ENCODE results near the gene FPR3.

The FPR3 gene

DNA sequence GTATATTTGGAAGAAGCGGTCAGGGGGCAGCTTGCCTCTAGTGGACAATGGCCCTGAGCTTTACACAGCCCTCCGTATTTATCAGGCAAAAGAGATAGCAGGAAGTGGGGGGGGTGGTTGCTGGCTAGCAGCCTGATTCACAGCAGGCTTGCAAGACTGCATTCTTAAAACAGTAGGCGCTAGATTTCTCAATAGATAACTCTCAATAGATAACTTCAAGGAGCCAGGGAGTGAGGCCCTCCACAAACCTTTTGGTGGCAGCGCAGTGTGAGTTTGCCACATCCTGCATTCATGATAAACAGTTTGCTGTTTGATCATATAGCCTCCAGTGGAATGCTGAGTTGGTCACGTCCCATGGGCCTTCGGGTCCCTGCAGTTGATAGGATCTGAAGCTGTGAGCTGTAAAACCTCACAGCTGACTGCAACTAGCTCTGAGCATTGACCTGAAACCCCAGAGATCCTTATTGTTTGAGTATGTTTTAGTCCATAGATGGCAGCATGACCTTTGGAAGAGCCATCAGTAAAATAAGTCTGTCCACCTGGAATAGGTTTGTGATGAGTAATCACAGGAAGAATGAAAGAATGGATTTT, 12.2 kb downstream of the FPR3 start:
- peak; percentile 60 to 84 (median 82) for DNase-seq

- DNase-seq: peak in 1 of 4 experiments; percentile 22
These were observed 13.0 kb downstream of the FPR3 start for GRCh38 chr19:51807925-51808324.

GRCh38 chr19:51808333-51808986, 13.5 kb downstream of the FPR3 start:
- DNase-seq: peak in 1 of 4 experiments; percentile 26

GRCh38 chr19:51809787-51810186, 14.8 kb downstream of the FPR3 start:
- DNase-seq: peak in 3 of 4 experiments; percentile 50 to 64 (median 63)

DNA sequence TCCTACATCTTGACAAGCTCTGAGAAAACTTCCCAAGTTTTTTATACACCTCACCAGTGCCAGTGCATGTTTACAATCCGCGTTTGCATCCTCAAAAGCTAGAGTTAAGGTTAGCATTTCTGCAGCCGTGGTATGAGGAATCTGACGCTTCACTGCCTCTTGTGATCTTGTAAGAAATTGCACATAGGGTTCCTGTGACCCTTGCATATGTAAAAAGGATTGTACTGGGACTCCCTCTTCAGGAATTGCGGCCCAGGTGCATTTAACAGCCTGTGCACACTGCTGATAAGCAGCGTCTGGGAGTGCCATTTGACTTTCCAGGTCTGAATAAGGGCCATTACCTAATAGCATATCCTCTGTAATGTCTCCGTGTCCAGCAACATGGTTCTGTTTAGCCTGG, 15.3 kb downstream of the FPR3 start:
- peak in 3 of 4 experiments; percentile 70 to 77 (median 74) for DNase-seq

GRCh38 chr19:51811344-51811743, 16.4 kb downstream of the FPR3 start:
- DNase-seq: peak; percentile 92 to 98 (median 95)

DNA sequence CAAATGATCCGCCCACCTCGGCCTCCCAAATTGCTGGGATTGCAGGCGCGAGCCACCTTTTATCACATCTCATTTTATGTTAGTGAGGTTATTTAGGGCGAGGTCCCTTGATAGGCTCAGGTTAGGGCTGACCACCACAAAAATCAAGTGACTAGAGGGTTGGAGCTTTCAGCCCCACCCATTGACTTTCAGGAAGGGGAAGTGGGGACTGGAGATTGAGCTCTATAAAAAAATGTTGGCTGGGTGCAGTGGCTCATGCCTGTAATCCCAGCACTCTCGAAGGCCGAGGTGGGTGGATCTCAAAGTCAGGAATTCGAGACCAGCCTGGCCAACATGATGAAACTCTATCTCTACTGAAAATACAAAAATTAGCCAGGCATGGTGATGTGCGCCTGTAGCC, 20.1 kb downstream of the FPR3 start:
- DNase-seq: peak; percentile 57 to 76 (median 72)

DNA sequence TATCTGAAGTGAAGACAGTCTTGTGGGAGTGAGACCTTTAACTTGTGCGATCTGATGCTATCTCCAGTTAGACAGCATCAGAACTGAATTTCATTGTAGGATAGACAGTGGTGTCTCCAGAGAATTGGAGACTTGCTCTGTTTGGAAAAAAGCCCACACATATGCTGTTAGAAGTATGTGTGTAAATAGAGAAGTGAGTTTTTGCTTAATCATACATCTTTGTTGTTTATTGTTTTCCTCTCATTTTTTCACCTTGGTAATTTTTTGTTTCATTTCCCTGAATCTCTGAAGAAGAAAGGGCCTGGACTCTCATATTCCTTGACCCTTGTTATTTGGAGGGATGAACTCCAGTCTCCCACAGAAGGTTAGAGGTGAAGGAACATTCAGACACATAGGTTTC, 21.8 kb downstream of the FPR3 start:
- DNase-seq: peak in 3 of 4 experiments; percentile 20 to 78 (median 77)

DNA sequence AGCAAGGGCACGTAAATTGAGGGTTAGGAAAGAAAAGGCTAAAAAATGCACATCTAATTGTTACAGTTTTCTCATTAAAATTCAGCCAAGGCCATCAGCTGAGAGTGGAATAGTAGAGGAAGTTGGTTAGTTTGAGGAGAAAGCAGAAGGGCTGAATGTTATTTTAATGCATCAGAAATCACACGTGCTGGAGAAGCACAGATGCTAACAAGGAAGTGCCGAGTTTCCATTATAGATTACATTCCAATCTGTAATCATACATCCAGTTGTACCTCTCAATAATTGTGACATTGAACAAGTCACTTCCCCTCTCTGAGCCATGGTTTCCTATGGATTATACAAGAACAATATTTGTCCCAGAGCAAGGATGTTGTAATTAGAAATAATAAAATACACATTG, 25.1 kb downstream of the FPR3 start:
- peak; percentile 50 to 85 (median 68) for DNase-seq

DNA sequence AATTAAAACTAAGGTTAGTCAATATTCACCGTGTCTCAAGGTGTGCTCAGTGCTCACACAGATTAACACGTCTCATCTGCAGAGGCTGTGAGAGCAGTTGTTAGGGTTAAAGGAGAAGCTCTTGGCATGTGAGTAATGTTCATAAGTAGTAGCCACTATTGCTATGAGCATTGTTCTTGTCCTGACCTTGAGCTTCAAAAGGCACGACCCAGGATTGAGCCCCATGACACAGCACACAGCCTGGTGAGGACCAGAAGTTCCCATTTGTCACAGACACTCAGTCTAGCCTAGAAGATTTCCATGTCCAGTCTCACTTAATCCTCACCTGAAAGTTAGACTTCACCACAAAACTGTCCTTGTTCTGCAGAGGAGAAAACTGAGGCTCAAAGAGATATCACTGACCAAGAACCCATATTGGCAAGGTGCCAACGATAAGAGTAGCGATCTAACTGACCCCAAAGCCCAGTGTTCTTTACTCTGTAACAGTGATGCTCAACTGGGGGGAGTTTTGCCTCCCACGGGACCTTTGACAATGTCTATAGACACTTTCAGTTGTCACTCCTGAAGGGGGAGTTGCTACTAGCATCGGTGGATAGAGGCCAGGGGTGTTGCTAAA, 26.0 kb downstream of the FPR3 start:
- peak; percentile 48 to 76 (median 65) for DNase-seq

GRCh38 chr19:51821456-51821855, 26.5 kb downstream of the FPR3 start:
- DNase-seq: peak in 2 of 4 experiments; percentile 47 to 51

- peak in 3 of 4 experiments; percentile 39 to 58 (median 46) for DNase-seq
These were observed 27.0 kb downstream of the FPR3 start for GRCh38 chr19:51821921-51822320.

DNA sequence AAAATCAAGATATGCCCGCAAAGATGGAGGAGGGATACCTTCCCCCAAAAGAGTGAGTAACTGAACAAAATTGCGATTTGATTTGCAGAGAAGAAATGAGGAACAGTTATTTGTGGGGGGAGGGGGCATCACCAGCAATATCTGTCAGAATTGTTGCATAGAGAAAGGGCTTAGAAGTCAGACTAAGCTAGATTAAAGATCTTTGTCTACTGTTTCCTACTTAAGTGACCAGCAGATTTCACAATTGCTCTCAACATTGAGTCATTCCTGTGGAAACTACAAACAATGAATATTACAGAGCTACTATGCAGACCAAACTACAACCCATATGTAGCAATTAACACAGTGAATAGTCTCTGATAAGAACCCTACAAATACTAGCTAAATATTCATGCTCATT, 27.4 kb downstream of the FPR3 start:
- DNase-seq: peak; percentile 70 to 94 (median 84)

DNA sequence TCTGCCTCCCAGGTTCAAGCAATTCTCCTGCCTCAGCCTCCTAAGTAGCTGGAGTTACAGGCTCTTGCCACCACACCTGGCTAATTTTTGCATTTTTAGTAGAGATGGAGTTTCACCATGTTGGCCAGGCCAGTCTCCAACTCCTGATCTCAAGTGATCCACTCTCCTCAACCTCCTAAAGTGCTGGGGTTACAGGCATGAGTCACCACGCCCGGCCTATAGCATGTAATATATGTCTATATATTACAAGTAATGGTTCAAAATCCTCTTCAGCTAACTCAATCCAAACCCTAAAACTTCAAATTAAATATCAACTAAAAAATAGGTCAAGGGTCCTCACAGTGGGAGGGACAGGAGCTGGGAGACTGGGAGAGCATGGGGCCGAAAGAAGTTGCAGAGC, 28.0 kb downstream of the FPR3 start:
- DNase-seq: no peak

DNA sequence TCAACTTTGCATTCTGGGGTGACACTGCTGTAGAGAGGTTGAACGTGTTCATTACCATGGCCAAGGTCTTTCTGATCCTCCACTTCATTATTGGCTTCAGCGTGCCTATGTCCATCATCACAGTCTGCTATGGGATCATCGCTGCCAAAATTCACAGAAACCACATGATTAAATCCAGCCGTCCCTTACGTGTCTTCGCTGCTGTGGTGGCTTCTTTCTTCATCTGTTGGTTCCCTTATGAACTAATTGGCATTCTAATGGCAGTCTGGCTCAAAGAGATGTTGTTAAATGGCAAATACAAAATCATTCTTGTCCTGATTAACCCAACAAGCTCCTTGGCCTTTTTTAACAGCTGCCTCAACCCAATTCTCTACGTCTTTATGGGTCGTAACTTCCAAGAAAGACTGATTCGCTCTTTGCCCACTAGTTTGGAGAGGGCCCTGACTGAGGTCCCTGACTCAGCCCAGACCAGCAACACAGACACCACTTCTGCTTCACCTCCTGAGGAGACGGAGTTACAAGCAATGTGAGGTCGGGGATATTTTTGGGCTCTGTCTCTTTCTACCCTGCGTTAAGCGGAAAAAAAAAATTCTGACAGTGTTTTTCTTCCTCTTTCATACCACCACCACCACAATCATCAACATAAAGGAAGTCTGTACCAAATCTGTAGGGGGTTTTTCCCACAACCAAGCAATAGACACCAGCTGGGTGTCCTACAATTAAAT, 29.5 kb downstream of the FPR3 start:
- DNase-seq: peak; percentile 81 to 95 (median 90)

- DNase-seq: peak; percentile 73 to 94 (median 86)
These were observed 35.3 kb downstream of the FPR3 start for GRCh38 chr19:51830274-51830673.

DNA sequence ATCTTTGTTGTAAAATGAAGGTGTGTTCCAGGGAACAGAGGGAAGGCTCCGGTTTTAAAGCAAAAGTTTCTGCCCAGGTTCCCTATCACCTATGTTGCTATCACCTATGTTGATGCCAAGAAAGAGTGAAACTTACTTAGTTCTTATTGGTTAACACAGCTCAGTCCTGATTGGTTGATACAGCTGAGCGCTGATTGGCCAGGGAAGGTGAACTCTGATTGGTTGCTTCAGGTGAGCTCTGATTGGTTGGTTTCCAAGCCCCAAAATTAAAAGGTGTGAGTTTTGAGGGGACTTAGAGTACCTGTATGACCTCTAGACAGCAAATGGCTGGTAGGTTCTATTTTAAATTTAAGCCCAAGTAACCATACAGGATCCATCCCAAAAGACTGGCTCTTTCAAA, 42.2 kb downstream of the FPR3 start:
- no peak for DNase-seq

DNA sequence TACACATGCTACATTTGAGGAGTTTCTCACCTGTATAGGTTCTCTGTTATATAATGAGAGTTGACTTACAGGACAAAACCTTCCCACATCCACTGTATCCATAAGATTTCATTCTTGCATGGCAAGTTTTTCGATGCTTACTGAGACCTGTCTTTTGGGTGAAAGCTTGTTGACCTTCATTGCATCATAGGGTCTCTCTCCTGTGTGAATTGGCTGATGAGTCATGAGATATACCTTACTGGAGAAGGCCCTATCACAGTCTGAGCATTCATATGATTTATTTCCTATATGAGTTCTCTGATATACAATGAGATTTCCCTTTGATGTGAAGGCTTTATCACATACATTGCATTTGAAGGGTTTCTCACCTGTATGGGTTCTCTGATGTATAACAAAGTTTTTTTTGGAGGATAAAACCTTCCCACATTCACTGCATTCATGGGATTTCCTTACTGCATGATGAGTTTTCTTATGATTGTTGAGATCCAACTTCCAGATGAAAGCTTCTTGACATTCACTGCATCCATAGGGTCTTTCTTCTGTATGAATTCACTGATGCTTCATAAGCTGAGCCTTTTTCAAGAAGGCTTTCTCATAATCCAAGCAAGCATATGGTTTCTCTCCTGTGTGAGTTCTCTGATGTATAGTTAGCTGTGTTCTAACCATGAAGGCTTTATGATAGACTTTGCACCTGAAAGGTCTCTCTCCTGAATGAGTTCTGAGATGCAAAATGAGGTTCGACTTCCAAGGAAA, 67.1 kb downstream of the FPR3 start:
- DNase-seq: peak in 1 of 4 experiments; percentile 1

DNA sequence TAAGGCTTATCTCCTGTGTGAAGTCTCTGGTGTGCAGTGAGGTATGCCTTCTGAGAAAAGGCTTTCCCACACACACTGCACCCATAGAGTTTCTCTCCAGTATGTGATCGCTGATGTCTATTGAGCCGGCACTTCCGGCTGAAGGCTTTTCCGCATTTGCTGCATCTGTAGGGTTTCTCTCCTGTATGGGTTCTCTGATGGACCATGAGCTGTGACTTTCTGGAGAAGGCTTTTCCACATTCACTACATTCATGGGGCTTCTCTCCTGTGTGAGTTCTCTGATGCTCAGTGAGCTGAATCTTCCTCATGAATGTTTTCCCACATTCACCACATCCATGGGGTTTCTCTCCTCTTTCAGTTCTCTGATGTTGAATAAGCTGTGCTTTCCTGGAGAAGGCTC, 78.1 kb downstream of the FPR3 start:
- DNase-seq: no peak
